Measurements from ENCODE around the gene INPP5E.

Gene INPP5E

GRCh38 chr9:136472640-136473353, 33.2 kb upstream of the INPP5E start:
- no peak for DNase-seq

DNA sequence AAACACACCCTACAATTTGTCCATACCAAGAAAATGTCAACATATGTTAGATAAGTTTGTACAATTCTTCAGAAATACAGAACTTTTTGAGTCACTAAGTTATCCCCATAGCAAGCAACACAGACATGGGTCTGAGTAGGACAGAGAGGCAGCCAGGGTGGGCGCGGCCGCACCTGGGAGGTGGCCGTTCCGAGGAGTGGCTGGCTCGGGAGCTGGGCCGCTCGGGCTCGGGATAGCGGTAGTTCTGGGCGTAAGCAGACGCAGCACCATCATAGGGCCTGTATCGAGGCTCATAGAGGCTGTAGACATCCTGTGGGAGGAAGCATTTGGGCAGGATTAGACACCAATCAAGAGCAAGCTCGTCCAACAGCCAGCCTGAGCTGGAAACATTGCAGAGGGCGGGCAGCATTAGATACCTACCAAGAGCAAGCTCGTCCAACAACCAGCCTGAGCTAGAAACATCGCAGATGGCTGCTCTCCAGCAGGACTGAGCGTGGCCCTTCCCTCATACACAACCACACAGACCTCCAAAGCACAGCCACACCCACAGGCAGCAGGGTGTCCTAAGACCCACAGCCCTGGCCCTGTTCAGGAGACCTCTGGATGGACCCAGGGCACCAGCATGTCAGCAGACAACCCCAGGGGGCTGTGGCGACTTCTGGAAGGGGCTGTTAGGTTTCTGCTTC, 32.3 kb upstream of the INPP5E start:
- no peak for DNase-seq

GRCh38 chr9:136470792-136471469, 31.3 kb upstream of the INPP5E start:
- DNase-seq = no peak

DNA sequence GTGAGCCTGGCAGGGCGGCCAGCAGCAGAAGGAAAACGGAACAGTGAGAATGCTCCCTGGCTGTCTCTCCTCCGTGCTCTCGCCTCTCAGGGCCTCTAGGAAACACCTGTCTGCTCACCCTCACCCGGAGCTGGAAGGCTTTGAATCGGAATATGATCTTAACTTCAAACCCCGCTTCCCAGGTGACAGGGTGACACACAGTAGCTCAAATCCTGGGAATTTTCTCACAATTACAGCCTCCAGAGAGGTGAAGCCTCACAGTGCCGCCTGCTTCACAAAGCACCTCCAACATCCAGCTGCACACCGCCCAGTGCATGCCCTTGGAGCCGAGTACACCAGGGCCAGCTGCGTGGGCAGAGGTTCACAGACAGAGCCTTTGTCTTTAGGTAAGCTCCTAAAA, 30.7 kb upstream of the INPP5E start:
- no peak for DNase-seq

GRCh38 chr9:136467766-136468165, 28.1 kb upstream of the INPP5E start:
- DNase-seq = no peak

DNA sequence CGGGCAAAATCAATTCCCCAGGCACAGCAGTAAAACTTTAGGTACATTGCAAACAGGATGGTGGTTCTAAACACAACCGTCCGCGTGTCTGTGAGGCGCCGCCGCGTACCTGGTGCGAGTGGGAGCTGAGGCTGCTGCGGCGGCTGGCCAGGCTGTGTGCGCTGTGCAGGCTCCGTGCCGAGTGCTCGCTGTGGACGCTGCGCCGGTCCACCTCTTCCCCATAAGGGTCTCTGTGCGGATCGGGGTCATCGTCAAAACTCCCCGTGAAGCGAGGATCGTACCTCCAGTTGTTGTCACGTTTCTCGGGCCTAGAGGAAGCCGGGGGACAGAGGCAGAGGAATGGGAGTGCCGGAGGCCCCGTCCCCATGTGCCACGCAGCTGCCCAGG, 26.5 kb upstream of the INPP5E start:
- DNase-seq = no peak

- DNase-seq = no peak
These were observed 26.0 kb upstream of the INPP5E start for GRCh38 chr9:136465500-136466154.

DNA sequence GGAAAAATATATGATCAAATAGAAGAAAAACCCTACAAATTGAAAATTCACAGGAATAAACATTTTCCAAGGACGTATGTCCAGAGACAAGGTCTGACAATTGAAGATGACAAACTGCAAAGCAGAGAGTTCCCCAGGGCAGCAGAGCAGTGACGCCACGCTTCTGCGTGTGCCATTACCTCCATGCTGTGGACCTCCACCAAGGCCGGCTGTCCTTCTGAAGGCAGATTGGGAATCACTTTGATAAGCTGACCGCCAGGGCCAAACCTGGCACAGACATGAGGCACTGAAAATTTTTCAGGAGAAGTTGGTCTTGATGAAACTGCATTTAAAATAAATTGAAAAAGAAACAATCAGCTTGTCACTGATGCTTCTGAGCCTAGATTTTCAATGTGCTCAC, 24.6 kb upstream of the INPP5E start:
- DNase-seq = no peak

- DNase-seq = no peak
These were observed 23.9 kb upstream of the INPP5E start for GRCh38 chr9:136463578-136463977.

- DNase-seq = no peak
These were observed 23.0 kb upstream of the INPP5E start for GRCh38 chr9:136462664-136463063.

DNA sequence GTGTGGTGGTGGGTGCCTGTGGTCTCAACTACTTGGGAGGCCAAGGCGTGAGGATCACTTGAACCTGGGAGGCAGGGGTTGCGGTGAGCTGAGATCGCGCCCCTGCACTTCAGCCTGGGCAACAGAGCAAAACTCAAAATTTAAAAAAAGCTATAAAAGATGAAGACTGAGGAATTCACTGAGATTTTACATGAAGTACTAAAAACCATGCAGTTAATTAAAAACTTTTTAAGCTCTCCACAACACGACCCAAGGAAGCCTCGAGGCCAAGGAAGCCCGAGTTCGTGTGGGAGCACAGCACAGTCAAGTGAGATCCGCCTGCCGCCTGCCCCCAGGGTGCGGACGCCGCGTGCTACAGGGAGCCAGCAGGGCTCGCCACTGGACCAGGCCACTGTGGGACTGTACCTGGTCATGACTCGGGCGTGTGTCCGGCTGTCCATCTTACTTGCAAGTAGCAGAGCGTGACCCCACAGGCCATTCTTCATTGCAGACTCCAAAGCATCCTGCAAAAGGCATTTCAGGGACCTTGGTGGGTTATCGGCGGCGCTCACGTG, 21.2 kb upstream of the INPP5E start:
- DNase-seq = no peak

DNA sequence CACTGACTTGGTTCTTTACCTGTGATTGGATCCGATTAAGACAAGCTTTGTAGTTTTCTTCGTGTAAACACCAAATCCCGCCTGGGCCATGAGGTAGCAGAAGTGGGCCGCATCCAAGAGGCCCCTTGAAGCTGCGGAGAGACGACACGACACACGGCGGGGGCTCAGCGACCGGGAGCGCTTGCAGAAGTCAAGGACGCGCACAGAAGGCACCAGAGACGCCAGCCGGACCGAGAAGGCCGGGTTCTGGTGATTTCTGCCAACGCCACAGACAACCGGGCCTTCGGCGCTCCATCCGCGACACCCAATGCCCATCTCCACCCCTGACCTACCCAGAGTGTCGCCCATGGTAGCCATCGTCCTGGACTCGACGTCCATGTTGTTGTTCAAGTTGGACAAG, 19.8 kb upstream of the INPP5E start:
- no peak for DNase-seq

GRCh38 chr9:136457326-136457725, 17.7 kb upstream of the INPP5E start:
- no peak for DNase-seq

DNA sequence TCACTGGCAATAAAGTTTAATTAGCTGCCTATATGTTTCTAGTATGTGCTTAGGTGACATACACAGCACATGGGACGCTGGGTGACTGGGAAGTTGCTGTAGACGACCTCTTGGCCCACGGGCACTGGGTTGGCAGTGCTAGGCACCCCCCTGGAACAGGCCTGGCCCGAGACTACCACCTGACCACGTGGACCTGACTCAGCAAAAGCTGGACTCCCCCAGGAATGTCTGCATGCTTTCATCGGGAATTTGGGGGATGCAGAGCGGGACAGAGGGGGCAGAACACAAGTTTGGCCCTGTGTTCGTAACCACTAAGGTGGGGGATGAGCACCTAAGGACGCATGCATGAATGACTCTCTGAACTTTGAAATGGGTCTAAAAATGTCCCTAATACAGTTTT, 16.6 kb upstream of the INPP5E start:
- no peak for DNase-seq

GRCh38 chr9:136455043-136456002, 15.7 kb upstream of the INPP5E start:
- no peak for DNase-seq

DNA sequence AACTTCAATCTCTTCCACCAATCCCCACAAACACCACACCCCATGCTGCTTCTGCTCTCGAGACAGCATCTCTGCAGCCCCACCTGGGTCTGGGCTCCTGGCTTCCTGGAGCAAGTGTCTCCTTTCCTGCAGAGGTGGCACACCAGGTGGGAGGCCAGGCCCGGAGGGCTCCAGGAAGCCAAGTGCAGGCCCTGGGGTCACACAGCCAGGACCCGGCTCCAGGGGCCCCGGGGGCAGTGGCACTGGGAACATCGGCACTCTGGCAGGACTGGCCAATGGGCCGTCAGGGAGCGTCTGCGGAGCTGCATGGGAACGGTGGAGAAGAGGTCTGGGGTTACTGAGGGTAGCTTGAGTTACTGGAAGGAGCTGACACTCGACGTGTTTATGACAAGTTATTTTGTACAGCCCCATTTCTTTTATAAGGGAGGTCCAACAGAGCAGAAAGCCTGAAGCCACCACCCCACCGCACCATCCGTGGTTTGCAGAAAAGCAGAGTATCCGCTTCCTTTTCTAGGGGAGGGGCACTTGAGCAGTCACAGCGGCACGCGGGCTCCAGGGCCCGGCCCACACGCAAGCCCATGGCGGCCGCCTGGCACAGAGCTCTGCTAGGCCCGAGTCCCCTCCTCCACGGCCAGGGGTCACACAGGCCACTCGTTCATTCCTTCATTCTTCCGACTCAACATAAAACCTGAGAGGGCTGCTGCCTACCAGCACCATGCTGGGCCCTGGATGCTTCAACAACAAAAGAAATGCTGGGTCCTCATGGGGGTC, 14.6 kb upstream of the INPP5E start:
- no peak for DNase-seq

DNA sequence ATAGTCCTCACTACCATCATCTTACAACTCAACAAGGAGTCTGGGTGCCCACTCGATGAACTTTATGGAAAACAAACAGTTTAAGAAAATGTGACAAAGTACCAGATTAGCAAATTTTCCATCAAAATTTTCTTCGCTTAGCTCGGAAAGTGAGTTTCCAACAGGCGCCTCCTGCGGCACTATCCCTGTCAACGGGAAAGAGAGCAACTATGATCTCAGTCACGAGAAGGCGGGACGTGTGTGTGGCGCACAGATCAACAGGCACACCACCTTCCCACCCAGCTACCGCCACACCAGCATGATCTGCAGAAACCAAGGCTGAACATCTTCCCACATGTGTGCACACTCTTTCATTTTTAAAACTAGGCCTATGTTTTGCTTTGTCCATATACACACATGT, 13.7 kb upstream of the INPP5E start:
- DNase-seq = no peak

GRCh38 chr9:136451221-136451877, 11.7 kb upstream of the INPP5E start:
- no peak for DNase-seq

GRCh38 chr9:136448655-136449054, 9.0 kb upstream of the INPP5E start:
- DNase-seq = no peak

GRCh38 chr9:136447173-136447778, 7.6 kb upstream of the INPP5E start:
- no peak for DNase-seq
